WTC11 (cell line): ENCODE measurements around the gene PCSK7.

Experiments
- CREB1 ChIP-seq: sonication (generic); formaldehyde crosslinking; IDR thresholded peaks from 2 replicates; pipeline ENCODE4 v1.8.0; 2023; ENCODE audit warnings: mild to moderate bottlenecking, missing genetic modification reagents
- ETV6 ChIP-seq: sonication (generic); formaldehyde crosslinking; IDR thresholded peaks from 2 replicates; pipeline ENCODE4 v1.8.1; 2022; ENCODE audit warnings: mild to moderate bottlenecking, missing genetic modification reagents
- JAZF1 ChIP-seq: fragments of 250-450 bp; sonication (Bioruptor Pico); IDR thresholded peaks from 2 replicates; pipeline ENCODE4 v1.9.0; 2021; ENCODE audit warnings: moderate library complexity, mild to moderate bottlenecking, inconsistent platforms
- TEAD1 ChIP-seq: sonication (generic); formaldehyde crosslinking; IDR thresholded peaks from 2 replicates; pipeline ENCODE4 v1.8.0; 2022; ENCODE audit warnings: mild to moderate bottlenecking, missing genetic modification reagents
- ZNF671 ChIP-seq: fragments of 250-450 bp; sonication (Bioruptor Pico); IDR thresholded peaks from 2 replicates; pipeline ENCODE4 v1.8.0; 2021; ENCODE audit warnings: mild to moderate bottlenecking
- TF ChIP-seq, protein P1 (sequence below): fragments of 200-600 bp; IDR thresholded peaks from 2 replicates; pipeline ENCODE4 v1.8.0; 2022; ENCODE audit warnings: antibody characterized with exemption
- TF ChIP-seq, protein P2 (sequence below): sonication (generic); formaldehyde crosslinking; IDR thresholded peaks from 2 replicates; pipeline ENCODE4 v1.8.1; 2022; ENCODE audit warnings: low read depth, missing genetic modification reagents, borderline replicate concordance
- TF ChIP-seq, protein P3 (sequence below): sonication (generic); formaldehyde crosslinking; IDR thresholded peaks from 2 replicates; pipeline ENCODE4 v1.8.1; 2023; ENCODE audit warnings: mild to moderate bottlenecking, missing genetic modification reagents
- TF ChIP-seq, protein P4 (sequence below): sonication (generic); formaldehyde crosslinking; IDR thresholded peaks from 2 replicates; pipeline ENCODE4 v1.8.1; 2023; ENCODE audit warnings: mild to moderate bottlenecking, missing genetic modification reagents, moderate library complexity
- TF ChIP-seq, protein P5 (sequence below): sonication (generic); formaldehyde crosslinking; IDR thresholded peaks from 2 replicates; pipeline ENCODE4 v1.8.1; 2022; ENCODE audit warnings: mild to moderate bottlenecking, moderate library complexity, missing genetic modification reagents

DNA sequence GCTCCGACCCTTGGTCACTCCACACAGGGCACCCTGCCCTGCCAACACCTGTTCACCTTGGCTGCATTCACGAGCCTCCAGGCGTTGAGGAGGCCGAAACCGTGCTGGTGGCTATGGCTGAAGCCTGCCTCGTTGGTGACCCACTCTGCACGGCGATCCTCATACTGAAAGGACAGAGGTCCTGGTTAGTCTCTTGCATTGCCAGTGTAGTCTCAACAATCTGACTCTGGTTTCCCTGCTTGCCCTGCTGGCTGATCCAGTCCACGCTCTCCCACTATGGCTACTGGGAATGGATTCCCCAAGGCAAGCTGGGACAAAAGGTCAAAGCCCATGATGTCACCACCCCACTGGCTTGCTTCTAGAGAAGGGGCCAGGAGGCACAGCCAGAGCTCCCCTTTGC, 12.9 kb downstream of the PCSK7 start:
- TF ChIP-seq, protein P1, sequence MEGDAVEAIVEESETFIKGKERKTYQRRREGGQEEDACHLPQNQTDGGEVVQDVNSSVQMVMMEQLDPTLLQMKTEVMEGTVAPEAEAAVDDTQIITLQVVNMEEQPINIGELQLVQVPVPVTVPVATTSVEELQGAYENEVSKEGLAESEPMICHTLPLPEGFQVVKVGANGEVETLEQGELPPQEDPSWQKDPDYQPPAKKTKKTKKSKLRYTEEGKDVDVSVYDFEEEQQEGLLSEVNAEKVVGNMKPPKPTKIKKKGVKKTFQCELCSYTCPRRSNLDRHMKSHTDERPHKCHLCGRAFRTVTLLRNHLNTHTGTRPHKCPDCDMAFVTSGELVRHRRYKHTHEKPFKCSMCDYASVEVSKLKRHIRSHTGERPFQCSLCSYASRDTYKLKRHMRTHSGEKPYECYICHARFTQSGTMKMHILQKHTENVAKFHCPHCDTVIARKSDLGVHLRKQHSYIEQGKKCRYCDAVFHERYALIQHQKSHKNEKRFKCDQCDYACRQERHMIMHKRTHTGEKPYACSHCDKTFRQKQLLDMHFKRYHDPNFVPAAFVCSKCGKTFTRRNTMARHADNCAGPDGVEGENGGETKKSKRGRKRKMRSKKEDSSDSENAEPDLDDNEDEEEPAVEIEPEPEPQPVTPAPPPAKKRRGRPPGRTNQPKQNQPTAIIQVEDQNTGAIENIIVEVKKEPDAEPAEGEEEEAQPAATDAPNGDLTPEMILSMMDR: no peak
- TF ChIP-seq, protein P2, sequence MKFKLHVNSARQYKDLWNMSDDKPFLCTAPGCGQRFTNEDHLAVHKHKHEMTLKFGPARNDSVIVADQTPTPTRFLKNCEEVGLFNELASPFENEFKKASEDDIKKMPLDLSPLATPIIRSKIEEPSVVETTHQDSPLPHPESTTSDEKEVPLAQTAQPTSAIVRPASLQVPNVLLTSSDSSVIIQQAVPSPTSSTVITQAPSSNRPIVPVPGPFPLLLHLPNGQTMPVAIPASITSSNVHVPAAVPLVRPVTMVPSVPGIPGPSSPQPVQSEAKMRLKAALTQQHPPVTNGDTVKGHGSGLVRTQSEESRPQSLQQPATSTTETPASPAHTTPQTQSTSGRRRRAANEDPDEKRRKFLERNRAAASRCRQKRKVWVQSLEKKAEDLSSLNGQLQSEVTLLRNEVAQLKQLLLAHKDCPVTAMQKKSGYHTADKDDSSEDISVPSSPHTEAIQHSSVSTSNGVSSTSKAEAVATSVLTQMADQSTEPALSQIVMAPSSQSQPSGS (CRISPR knock-in tag): no peak
- TF ChIP-seq, protein P3, sequence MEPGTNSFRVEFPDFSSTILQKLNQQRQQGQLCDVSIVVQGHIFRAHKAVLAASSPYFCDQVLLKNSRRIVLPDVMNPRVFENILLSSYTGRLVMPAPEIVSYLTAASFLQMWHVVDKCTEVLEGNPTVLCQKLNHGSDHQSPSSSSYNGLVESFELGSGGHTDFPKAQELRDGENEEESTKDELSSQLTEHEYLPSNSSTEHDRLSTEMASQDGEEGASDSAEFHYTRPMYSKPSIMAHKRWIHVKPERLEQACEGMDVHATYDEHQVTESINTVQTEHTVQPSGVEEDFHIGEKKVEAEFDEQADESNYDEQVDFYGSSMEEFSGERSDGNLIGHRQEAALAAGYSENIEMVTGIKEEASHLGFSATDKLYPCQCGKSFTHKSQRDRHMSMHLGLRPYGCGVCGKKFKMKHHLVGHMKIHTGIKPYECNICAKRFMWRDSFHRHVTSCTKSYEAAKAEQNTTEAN (CRISPR knock-in tag): no peak
- TF ChIP-seq, protein P4, sequence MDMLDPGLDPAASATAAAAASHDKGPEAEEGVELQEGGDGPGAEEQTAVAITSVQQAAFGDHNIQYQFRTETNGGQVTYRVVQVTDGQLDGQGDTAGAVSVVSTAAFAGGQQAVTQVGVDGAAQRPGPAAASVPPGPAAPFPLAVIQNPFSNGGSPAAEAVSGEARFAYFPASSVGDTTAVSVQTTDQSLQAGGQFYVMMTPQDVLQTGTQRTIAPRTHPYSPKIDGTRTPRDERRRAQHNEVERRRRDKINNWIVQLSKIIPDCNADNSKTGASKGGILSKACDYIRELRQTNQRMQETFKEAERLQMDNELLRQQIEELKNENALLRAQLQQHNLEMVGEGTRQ: no peak
- no peak for TF ChIP-seq JAZF1
- TF ChIP-seq ETV6 (CRISPR knock-in tag): no peak
- TF ChIP-seq TEAD1 (CRISPR knock-in tag): no peak
- no peak for TF ChIP-seq ZNF671
- TF ChIP-seq CREB1 (CRISPR knock-in tag): no peak
- TF ChIP-seq, protein P5, sequence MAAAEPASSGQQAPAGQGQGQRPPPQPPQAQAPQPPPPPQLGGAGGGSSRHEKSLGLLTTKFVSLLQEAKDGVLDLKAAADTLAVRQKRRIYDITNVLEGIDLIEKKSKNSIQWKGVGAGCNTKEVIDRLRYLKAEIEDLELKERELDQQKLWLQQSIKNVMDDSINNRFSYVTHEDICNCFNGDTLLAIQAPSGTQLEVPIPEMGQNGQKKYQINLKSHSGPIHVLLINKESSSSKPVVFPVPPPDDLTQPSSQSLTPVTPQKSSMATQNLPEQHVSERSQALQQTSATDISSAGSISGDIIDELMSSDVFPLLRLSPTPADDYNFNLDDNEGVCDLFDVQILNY (CRISPR knock-in tag): no peak
